HG03139 (cell line): ENCODE results near the gene UMODL1.

ENCODE experiments used
- ATAC-seq: cut with Tn5 transposase; IDR thresholded peaks from one replicate; pipeline ENCODE4 v1.9.1; 2021; ENCODE audit not compliant: unreplicated experiment

UMODL1 gene

DNA sequence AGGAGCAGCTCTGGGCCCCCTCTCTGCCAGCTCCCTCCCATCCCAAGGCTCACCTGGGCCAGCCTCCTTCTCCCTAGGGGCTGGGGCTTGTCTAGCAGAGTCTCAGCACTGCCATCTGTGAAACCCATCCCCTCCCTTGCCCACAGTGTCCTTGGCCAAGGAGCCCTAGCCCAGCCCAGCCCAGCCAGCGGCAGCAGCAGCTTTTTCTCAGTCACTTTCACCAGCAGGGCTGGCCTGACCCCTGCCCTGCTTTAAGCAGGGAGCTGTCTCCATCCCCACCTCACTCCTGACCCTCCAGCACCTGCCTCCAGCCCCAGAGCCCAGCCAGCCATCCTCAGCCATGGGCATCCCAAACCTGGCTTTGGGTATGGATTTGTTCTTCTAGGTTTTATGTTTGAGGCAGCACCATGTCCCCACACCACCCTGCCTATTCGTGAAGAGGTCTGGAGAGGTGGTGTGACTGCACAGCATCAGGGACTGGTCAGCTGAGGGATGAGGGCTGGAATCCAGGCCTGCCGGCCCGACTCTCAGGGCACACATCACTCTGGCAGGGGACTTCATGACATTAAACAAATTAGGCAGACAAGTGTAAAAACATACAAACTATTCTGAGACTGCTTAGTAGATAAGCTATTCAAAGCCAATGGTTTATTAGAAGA, 111.7 kb downstream of the UMODL1 start:
- no peak for ATAC-seq

DNA sequence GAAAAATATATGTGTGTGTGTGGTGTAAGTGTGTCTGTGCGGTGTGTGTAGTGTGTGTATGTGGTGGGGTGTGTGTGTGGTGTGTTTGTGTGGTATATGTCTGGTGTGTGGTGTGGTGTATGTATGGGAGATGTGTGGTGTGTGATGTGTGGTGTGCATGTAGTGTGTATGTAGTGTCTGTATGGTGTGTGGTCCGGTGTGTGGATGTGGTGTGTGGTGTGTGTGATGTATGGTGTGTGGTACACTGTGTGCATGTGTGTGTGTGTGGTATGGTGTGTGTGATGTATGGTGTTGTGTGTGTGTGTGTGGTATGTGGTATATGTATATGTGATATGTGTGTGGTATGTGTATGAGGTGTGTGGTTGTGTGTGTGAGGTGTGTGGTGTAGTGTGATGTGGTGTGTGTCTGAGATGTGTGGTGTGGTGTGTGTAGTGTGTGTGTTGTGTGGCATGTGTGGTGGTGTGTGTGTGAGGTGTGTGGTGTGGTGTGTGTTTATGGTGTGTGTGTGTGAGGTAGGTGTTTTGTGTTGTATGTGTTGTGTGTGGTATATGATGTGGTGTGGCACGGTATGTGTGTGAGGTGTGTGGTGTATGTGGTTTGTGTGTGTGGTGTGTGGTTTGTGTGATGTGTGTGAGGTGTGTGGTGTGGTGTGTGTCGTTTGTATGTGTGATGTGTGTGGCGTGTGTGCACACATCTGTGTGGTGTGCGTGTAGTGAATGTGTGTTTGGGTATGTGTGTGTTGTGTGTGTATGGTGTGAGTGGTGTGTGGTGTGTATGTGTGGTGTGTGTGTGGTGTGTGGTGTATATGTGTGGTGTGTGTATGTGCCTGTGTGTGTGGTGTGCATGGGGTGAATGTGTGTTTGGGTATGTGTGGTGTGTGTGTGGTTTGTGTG, 112.5 kb downstream of the UMODL1 start:
- ATAC-seq = no peak

- no peak for ATAC-seq
Measured at GRCh38 chr21:42186591-42186990, 115.5 kb downstream of the UMODL1 start.

- ATAC-seq = peak; percentile 95
Measured at GRCh38 chr21:42187976-42188653, 117.0 kb downstream of the UMODL1 start.

DNA sequence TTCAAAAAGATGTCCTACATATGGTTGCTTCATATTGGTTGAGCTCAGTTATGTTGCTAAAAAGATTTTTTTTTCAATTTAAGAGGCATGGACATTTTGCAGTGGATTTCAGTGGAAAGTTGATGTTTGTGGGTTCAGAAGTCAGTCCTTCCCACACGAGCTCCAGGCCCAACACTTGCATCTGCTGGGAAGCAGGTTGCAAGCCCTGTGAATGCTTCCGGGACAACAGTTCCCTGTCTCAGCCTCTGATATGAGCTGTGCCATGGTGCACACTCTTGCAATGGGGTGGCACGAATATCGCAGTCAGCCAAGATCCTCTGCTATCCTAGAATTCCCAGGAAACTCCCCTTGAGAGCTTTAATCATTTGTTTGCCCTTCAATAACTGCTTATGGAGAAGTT, 117.5 kb downstream of the UMODL1 start:
- ATAC-seq = no peak

DNA sequence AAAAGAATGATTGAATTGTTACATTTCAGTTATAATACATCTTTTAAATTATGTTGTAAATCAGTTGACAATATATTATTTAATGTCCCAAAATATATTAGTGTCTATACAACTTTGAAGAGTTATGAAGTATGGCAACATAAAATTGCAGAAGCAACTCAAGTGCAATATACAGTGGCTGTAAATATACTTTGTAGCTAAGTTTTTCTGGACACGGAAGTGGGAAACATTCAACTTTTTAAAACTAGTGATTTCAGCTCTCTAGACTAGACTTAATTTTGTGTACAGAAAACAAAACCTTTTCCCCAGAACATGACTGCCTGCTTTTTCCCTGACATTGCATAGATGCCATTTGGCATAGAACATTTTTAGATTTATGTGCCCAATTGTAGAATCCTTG, 118.3 kb downstream of the UMODL1 start:
- ATAC-seq = no peak

- no peak for ATAC-seq
Measured at GRCh38 chr21:42189860-42190485, 118.9 kb downstream of the UMODL1 start.

DNA sequence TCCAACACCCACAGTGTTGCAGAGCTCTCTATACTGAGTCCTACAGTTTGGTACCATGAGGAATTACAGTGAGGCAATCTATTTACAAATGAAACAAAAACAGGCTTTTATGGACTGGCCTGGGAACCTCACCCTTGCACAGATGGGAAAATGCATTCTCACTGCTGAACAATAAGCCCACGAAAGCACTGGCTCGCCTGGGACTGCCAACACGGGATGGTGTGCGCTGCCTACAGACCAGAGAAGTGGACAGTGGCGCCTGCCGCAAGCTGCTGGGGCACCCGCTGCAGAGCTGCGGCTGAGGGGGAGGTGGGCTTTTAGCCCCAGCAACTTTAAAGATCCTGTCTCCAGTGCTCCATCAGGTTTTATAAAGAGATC, 119.4 kb downstream of the UMODL1 start:
- no peak for ATAC-seq

GRCh38 chr21:42191064-42191463, 119.9 kb downstream of the UMODL1 start:
- no peak for ATAC-seq

- no peak for ATAC-seq
Measured at GRCh38 chr21:42191696-42192595, 120.8 kb downstream of the UMODL1 start.
